ENCODE results near the gene NFS1.

NFS1 gene

DNA sequence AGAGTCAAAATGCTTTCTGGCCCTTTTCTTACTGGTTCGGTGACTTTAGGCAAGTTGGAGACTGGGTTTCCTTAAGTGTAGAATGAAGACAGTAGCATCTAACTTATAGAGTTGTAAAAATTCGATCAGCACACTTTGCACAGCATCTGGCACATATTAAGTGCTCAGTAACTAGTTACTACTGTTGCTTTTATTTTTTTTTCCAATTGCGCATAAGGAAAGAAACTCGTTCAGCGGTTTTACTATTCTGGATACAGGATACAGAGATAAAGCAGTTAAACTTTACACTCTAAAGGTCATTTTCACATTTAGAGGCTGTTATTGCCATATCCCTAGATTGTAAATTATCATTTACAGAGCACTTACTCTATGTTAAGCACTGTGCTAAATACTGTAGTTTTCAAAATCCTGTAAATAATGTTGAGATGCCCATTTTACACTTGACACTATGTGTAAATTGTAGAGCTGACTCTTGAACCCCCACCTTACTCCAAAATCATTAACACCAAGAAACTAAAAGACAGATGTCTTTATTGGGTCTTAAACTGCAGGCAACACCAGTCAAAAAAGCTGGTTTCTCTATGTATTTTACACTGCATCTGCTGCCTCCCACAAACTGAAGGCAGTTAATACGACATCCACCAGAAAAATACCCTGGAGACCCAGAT is 939 bp upstream of the NFS1 start:
- TF ChIP-seq GABPA (IDR thresholded peaks at IDR 0.05; ENCODE audit: low read depth): no peak
- TF ChIP-seq POLR2AphosphoS5 (IDR thresholded peaks at IDR 0.05; ENCODE audit: low read depth): no peak
- no peak for DNase-seq (ENCODE audit: low read depth in 1 of 2, low spot score in 1 of 2)
- peak overlapping the region; percentile 83 for H3K27ac ChIP-seq (replicated peaks)
- peak overlapping the region; percentile 96 for H3K4me3 ChIP-seq (replicated peaks; ENCODE audit: insufficient read depth, low read length)
- H3K27me3 ChIP-seq (ENCODE audit: insufficient read depth, poor library complexity, severe bottlenecking): no peaks in the 10 kb centered on the region

GRCh38 chr20:35698298-35699126 is 640 bp downstream of the NFS1 start:
- TF ChIP-seq POLR2AphosphoS5 (IDR thresholded peaks at IDR 0.05; ENCODE audit: low read depth) (no peak), GABPA (IDR thresholded peaks at IDR 0.05; ENCODE audit: low read depth) (no peak), SPI1 (IDR thresholded peaks at IDR 0.05; ENCODE audit: borderline replicate concordance, low read depth) (no peak)
- TF ChIP-seq, protein P1, sequence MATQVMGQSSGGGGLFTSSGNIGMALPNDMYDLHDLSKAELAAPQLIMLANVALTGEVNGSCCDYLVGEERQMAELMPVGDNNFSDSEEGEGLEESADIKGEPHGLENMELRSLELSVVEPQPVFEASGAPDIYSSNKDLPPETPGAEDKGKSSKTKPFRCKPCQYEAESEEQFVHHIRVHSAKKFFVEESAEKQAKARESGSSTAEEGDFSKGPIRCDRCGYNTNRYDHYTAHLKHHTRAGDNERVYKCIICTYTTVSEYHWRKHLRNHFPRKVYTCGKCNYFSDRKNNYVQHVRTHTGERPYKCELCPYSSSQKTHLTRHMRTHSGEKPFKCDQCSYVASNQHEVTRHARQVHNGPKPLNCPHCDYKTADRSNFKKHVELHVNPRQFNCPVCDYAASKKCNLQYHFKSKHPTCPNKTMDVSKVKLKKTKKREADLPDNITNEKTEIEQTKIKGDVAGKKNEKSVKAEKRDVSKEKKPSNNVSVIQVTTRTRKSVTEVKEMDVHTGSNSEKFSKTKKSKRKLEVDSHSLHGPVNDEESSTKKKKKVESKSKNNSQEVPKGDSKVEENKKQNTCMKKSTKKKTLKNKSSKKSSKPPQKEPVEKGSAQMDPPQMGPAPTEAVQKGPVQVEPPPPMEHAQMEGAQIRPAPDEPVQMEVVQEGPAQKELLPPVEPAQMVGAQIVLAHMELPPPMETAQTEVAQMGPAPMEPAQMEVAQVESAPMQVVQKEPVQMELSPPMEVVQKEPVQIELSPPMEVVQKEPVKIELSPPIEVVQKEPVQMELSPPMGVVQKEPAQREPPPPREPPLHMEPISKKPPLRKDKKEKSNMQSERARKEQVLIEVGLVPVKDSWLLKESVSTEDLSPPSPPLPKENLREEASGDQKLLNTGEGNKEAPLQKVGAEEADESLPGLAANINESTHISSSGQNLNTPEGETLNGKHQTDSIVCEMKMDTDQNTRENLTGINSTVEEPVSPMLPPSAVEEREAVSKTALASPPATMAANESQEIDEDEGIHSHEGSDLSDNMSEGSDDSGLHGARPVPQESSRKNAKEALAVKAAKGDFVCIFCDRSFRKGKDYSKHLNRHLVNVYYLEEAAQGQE (IDR thresholded peaks at IDR 0.05; ENCODE audit: insufficient replicate concordance, low read depth): no peak
- TF ChIP-seq, protein P2, sequence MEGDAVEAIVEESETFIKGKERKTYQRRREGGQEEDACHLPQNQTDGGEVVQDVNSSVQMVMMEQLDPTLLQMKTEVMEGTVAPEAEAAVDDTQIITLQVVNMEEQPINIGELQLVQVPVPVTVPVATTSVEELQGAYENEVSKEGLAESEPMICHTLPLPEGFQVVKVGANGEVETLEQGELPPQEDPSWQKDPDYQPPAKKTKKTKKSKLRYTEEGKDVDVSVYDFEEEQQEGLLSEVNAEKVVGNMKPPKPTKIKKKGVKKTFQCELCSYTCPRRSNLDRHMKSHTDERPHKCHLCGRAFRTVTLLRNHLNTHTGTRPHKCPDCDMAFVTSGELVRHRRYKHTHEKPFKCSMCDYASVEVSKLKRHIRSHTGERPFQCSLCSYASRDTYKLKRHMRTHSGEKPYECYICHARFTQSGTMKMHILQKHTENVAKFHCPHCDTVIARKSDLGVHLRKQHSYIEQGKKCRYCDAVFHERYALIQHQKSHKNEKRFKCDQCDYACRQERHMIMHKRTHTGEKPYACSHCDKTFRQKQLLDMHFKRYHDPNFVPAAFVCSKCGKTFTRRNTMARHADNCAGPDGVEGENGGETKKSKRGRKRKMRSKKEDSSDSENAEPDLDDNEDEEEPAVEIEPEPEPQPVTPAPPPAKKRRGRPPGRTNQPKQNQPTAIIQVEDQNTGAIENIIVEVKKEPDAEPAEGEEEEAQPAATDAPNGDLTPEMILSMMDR (IDR thresholded peaks at IDR 0.05; ENCODE audit: insufficient read depth, low read length): no peak
- H3K27me3 ChIP-seq (ENCODE audit: insufficient read depth, poor library complexity, severe bottlenecking): no peaks in the 10 kb centered on the region
- peak overlapping the region; percentile 96 for H3K4me3 ChIP-seq (replicated peaks; ENCODE audit: insufficient read depth, low read length)
- H3K27ac ChIP-seq (replicated peaks): peak overlapping the region; percentile 83
- peak in 1 of 2 experiments; percentile 17 for DNase-seq (ENCODE audit: low read depth in 1 of 2, low spot score in 1 of 2)

- no peak for DNase-seq (ENCODE audit: low read depth in 1 of 2, low spot score in 1 of 2)
- no peak for TF ChIP-seq GABPA (IDR thresholded peaks at IDR 0.05; ENCODE audit: low read depth)
- Histone ChIP-seq H3K4me3 (replicated peaks; ENCODE audit: insufficient read depth, low read length) (peak overlapping the region; percentile 96), H3K27ac (replicated peaks) (no peak overlapping the region), H3K27me3 (ENCODE audit: insufficient read depth, poor library complexity, severe bottlenecking) (no peaks in the 10 kb centered on the region)
These were observed 1.4 kb downstream of the NFS1 start for GRCh38 chr20:35697696-35698297.

- Histone ChIP-seq H3K27me3 (ENCODE audit: insufficient read depth, poor library complexity, severe bottlenecking) (no peaks in the 10 kb centered on the region), H3K27ac (replicated peaks) (no peak overlapping the region), H3K4me3 (replicated peaks; ENCODE audit: insufficient read depth, low read length) (no peak overlapping the region)
- TF ChIP-seq POLR2AphosphoS5 (IDR thresholded peaks at IDR 0.05; ENCODE audit: low read depth): no peak
- TF ChIP-seq, protein P1 (IDR thresholded peaks at IDR 0.05; ENCODE audit: insufficient replicate concordance, low read depth): no peak
- no peak for TF ChIP-seq GABPA (IDR thresholded peaks at IDR 0.05; ENCODE audit: low read depth)
- TF ChIP-seq, protein P2 (IDR thresholded peaks at IDR 0.05; ENCODE audit: insufficient read depth, low read length): no peak
- no peak for TF ChIP-seq SPI1 (IDR thresholded peaks at IDR 0.05; ENCODE audit: borderline replicate concordance, low read depth)
- no peak for DNase-seq (ENCODE audit: low read depth in 1 of 2, low spot score in 1 of 2)
These were observed 3.2 kb downstream of the NFS1 start for GRCh38 chr20:35695978-35696377.

Data from HL-60 (cell line).